Measurements from ENCODE around the gene OR2B3.
"Not testable (repeated sequence)": the region's sequence is repeated elsewhere in the genome, so short reads cannot be mapped to it uniquely, and the experiment has no call there.

The OR2B3 gene, protein sequence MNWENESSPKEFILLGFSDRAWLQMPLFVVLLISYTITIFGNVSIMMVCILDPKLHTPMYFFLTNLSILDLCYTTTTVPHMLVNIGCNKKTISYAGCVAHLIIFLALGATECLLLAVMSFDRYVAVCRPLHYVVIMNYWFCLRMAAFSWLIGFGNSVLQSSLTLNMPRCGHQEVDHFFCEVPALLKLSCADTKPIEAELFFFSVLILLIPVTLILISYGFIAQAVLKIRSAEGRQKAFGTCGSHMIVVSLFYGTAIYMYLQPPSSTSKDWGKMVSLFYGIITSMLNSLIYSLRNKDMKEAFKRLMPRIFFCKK

DNA sequence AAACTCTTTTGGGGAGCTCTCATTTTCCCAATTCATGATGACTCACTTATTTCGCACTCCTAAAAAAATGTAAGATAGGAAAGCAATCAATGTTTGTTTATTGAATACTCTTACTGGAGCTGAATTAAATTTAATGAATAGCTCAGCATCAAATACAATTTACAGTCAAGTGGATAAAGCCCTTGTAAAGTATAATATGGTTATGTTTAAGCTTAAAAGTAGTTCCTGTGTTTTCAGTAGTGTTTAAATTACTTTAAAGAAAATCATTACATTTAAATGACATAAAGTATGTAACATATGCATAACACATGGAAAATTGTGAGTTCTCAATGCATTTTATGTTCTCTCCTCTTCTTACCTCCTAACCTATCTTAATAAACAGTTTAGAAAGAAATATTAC is at the start of gene OR2B3:
TSS of gene OR2B3 (minus strand) at position 101 of the 400 bp plus-strand sequence. CDS start at position 36, 65 bp downstream.
- no peak for DNase-seq

- DNase-seq: no peak
Observed at GRCh38 chr6:29131691-29132090, 44.6 kb upstream of the OR2B3 start.

DNA sequence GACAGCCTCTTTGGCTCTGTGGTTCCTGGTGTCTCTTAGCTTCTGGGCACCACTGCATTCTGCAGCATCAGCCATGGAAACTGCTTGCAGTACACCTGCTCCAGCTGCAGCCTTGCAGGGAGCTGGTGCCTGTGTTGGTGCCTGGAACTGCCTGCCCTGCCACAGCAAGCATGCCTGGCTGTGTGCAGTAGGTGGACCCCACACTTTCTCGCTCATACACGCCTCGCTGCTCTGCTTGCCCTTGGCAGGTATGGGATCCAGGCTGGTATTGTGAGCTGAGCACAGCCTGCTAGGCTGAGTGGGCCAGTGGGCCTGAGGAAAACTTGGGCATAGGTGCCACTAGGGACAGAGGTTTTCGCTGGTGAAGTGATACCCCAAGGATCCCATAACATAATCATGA is 43.5 kb upstream of the OR2B3 start:
- no peak for DNase-seq

DNA sequence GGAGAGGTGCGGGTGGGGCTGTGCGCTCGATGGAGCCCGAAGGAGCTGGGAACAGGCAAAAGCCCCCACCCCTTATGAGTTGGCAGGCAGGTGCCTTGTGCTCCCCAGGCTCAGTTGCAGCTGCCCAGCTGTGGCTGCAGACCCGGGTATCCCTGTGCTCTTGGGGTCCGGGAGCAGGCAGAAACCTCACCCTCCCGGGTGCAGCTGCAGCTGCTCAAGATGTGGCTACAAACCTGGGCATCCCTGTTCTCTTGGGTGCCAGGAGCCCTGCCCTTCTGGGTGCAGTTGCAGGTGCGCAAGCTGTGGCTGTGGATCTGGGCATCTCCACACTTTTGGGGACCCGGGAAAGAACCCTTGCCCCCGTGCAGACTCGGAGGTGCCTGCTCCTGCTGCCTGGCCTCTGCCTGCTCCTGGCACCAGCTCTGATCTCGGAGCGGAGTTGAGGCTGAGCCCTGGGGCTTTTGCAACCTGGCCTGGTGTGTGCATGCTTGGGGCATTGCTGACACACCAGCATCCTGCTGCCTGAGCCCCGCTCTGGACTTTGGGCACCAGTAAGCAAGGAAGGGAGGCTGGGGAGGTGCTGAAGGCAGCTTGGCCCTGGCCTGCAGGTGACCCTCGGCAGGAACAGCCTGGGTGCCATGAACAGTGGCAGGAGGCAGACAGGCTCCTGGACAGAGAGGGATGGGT is 42.4 kb upstream of the OR2B3 start:
- no peak for DNase-seq

DNA sequence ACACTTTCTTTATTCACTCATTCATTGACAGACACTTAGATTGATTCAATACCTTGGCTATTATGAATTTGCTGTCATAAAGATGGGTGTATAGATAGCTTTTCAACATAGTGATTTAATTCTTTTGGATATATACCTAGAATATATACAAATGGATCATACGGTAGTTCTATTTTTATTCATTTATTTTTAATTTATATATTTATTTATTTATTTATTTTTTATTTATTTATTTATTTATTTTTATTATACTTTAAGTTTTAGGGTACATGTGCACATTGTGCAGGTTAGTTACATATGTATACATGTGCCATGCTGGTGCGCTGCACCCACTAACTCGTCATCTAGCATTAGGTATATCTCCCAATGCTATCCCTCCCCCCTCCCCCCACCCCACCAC is 27.9 kb upstream of the OR2B3 start:
- DNase-seq: not testable (repeated sequence)

- no peak for DNase-seq
Observed at GRCh38 chr6:29112135-29112534, 25.0 kb upstream of the OR2B3 start.

DNA sequence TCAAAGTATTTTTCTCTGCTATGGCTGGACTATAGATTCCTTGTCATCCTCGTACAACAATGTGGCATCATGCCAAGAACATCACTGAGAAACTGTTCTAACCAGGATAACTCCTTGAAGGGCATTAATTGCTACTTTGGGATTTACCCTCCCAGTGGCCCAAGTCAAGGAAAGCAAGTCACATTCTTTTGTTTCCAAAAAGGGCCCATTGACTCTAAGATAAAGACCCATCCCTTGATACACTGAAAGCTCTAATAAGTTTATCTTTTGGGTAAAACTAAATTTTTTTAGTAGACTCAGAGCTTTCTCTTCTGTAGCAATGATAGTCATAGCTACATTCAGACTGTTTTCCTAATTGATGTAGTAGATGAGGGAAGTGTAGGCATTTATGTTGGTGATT is 20.6 kb upstream of the OR2B3 start, which contains the start of gene OR2J3:
TSS of gene OR2J3 (plus strand) at position 301 of the 400 bp plus-strand sequence. CDS start 3,833 bp downstream, outside the sequence.
- DNase-seq: no peak

GRCh38 chr6:29099190-29099589 is 12.1 kb upstream of the OR2B3 start, which contains the start of gene OR2J1:
Gene OR2J1 (plus strand): TSS chr6:29099490. CDS start chr6:29100943, 1,453 bp downstream.
- DNase-seq: no peak

DNA sequence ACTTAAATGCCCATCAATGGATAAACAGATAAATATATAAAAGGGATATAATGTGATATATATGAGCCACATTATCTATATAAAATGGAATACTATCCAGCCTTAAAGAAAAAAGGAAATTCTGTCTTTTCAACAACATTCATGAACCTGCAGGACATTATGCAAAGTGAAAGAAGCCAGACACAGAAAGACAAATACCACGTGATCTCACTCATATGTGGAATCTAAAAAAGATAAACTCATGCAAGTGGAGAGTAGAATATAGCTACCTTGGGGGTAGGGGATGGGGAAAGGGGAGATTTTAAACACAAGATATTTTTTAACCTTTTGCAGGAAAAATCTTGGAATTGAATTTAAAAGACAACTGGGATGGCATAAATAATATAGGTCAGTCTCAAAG is 10.7 kb upstream of the OR2B3 start:
- DNase-seq: no peak

- DNase-seq: no peak
Observed at GRCh38 chr6:29092957-29093356, 5.8 kb upstream of the OR2B3 start.

GRCh38 chr6:29082457-29082856 is 4.7 kb downstream of the OR2B3 start:
- no peak for DNase-seq

- DNase-seq: no peak
Observed at GRCh38 chr6:29081312-29081711, 5.8 kb downstream of the OR2B3 start.

DNA sequence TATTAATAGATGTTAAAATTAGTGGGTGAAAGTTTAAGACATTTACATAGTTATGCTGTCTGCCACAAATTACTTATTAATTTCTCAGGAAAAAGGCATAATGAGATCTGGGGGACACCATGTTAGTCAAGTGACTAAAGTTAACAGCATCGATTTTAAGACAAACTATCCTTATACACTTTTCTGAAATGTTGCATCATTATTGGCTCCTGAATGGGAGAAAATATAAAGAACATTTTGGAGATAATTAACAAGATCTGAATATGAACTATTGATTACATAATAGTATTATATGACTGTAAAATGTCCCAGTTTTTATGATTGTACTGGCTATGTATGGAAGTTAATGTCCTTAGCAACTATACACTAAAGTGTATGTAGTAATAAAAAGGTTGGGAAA is 7.9 kb downstream of the OR2B3 start:
- no peak for DNase-seq

GRCh38 chr6:29071831-29072723 is 15.0 kb downstream of the OR2B3 start:
- peak; percentile 4 to 6 for DNase-seq

DNA sequence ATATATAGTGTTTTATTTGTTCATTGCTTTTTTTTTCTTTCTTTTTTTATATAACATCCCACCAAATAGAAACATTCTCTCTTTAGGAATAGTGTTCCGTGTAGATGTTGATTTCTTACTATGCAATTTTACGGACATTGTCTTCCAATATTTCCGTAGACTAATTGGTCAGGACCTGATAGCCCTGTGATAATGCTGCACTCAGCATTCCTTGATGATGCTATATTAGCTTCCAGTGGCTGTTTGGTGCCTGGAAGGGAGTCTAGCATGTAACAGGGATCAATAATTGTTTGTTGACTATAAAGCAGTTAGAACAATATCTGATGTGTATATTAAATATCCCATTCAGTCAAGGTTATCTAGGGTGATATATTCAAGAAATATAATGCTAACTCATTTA is 35.4 kb downstream of the OR2B3 start:
- no peak for DNase-seq

DNA sequence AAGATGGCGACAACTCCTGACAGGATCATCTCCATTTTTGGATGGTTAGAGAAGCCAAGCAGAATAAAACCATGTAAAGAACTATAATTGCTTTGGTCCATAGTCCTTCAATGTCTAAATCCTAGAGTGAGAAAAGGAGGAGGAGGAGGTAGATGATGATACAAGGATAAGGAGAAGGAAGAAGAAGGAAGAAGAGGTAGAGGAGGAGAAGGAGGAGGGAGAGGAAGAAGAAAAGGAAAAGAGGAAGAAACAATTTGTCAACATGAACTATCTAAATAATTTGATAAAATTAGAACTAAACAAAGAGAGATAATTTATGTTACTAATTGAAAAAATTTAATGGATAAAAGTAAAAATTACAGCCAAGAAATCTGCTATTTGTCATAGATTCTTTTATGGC is 42.0 kb downstream of the OR2B3 start, which contains the start of gene OR2W1:
TSS of gene OR2W1 (minus strand) at position 101 of the 400 bp plus-strand sequence. CDS start at position 101, 0 bp downstream.
- no peak for DNase-seq

Measured in inflammatory macrophage treated with lipopolysaccharide for 1 hour (primary cell).